ENCODE results near the gene CYLD.

Gene CYLD

DNA sequence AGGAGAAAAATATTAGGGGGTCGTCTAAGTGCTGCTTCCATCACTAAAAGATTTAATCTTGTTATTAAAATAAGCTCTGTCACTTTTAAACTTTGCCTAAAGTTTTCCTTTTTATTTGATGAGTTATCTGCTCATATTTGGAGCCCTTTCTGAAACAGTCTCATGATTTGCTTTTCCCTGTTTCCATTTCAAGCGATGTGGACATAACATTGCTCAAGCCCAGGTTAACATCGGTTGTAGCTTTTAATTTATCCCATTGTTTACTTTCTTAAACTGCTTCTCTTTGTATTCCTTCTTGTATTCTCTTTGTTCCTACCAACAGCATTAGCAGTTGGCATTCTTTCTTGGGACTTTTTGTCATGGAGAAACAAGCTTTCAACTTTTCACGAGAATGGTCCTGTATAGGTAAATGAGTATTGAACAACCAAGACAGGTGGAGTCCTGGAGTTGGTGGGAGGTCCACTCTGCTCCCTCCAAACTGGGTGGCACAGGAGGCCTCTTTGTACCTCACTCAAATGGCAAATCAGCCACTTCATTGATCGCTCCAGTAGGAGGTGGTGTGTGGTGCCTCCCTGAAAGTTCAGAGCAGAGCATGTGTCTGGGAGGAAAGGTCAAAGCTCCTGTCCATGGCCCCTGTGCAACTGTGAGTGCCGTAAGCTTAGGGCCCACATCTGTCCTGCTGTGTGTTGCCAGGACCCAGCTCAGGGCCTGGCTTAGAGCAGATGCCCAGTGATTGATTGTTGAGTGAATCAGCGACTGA is 107.0 kb downstream of the CYLD start:
- no peak for DNase-seq

All from right kidney (tissue), 1 donor.